ENCODE data around the gene OXCT2.
A peak's percentile ranks its signal among the peaks of the same experiment; 100 is the strongest.

Gene OXCT2

DNA sequence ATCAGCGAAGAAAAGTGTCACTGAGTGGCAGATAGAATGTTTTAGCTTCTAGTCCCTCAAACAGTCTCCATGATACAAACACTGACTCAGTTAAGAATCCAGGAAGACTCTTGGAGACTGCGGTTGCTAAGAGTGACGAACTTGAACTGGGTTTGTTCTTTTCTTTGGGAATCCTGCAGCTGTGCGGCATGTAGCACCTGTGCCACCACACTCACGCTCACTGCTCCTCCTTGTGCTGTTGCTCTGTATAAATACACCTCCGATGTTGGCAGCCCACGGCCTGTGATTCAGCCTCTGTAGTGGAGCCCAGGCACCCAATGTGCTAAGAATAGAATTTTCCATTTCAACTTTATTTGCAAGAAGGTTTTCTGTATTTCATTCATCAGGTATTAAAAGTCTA is 38.0 kb downstream of the OXCT2 start:
- no peak for DNase-seq (ENCODE audit: low read depth)

DNA sequence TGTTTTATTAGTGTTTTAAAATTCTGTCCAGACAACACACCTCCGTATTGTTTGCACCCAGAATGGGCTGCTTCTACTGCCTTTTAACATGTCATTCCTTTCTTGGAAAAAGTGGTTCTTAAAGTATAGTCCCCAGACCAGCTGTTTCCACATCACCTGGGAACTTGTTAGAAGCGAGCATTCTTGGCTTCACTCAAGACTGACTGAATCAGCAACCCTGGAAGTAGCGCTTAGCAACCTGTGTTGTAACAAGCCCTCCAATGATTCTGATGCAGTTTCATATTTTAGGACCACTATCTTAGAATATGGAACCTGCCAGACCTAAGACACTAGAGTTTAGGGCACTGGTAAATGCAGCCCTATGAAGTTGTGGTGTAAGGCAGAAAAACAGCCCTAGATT is 38.4 kb downstream of the OXCT2 start:
- no peak for DNase-seq (ENCODE audit: low read depth)

GRCh38 chr1:39729842-39730241 is 41.3 kb downstream of the OXCT2 start:
- DNase-seq (ENCODE audit: low read depth) = no peak

- DNase-seq (ENCODE audit: low read depth) = no peak
Observed at GRCh38 chr1:39729030-39729429, 42.1 kb downstream of the OXCT2 start.

GRCh38 chr1:39727932-39728317 is 43.2 kb downstream of the OXCT2 start:
- no peak for DNase-seq (ENCODE audit: low read depth)

DNA sequence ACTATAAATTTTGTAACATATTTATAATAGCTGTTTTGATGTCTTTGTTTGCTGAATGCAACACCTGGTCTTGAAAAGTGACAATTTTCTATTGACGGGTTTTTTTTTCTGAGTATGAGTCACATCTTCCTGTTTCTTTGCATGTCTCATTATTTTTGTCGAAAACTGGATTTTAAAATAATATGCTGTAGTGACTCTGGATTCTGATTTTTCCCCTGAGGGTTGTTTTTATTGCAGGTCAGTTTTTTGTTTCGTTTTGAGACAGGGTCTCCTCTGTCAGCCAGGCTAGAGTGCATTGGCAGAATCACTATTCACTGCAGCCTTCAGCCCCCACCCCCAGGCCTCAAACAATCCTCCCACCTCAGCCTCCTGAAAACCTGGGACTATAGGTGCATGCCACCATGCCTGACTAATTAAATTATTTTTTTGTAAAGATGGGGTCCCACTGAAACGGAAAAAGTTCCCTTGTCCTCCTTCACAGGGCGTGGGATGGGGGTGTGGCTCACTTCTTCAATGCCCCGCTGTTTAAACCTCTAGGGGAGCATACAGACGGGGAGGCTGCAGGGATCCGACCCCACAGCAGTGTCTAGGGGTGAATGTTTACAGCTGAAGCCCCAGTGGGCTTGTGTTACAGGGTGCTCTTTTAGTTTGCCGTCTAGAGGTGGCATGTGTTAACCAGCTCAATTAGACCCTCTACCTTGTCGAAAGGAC is 43.8 kb downstream of the OXCT2 start:
- DNase-seq (ENCODE audit: low read depth) = no peak

- DNase-seq (ENCODE audit: low read depth) = no peak
Observed at GRCh38 chr1:39726600-39726999, 44.5 kb downstream of the OXCT2 start.

- no peak for DNase-seq (ENCODE audit: low read depth)
Observed at GRCh38 chr1:39722495-39722894, 48.7 kb downstream of the OXCT2 start.

- no peak for DNase-seq (ENCODE audit: low read depth)
Observed at GRCh38 chr1:39721664-39722063, 49.5 kb downstream of the OXCT2 start.

DNA sequence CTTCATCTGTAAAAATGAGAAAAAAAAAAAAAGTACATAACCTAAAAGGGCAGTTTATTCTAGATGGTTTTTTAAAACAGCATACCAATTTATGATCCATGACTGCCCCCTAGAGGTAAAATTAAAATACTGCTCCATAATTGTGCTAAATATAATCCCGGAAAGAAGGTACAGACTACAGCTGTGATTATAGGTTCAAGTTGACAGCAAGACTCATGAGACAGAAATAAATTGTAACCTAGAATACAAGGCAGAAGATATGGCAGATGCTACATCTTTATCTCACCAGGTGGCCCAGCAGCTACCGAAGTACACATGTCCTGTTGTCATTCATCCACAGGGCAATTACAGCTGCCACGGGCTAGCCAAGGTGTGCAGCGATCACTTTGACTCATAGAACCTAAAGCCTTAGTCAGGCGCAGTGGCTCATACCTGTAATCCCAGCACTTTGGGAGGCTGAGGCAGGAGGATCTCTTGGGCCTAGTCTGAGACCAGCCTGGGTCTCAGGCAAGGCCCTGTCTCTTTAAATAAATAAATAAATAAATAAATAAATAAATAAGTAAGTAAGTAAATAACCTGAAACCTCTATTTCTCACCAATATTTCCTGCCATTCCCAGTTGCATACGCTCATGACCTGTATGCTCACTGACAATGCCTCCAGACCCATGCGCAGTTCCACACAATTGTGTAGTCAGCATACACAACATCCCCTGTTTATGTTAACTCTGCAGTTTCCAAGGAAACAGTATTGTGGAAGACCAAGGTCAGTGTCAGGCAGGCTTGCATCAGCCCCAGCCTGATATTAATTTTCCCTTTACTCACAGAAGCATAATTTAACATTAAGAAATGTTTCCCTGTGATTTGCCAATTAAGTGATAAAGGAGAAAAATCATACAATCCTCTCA is 50.8 kb downstream of the OXCT2 start:
- DNase-seq (ENCODE audit: low read depth) = peak; percentile 23

Measured in GM04504 (cell line).